HG03066 (cell line): ENCODE results near the gene MT1E.
A peak's percentile ranks its signal among the peaks of the same experiment; 100 is the strongest.
"Not testable (repeated sequence)": the region's sequence is repeated elsewhere in the genome, so short reads cannot be mapped to it uniquely, and the experiment has no call there.

Experiments used
- ATAC-seq: cut with Tn5 transposase; IDR thresholded peaks from one replicate; pipeline ENCODE4 v1.9.1; 2021; ENCODE audit warnings: low read depth; ENCODE audit not compliant: unreplicated experiment

MT1E gene

DNA sequence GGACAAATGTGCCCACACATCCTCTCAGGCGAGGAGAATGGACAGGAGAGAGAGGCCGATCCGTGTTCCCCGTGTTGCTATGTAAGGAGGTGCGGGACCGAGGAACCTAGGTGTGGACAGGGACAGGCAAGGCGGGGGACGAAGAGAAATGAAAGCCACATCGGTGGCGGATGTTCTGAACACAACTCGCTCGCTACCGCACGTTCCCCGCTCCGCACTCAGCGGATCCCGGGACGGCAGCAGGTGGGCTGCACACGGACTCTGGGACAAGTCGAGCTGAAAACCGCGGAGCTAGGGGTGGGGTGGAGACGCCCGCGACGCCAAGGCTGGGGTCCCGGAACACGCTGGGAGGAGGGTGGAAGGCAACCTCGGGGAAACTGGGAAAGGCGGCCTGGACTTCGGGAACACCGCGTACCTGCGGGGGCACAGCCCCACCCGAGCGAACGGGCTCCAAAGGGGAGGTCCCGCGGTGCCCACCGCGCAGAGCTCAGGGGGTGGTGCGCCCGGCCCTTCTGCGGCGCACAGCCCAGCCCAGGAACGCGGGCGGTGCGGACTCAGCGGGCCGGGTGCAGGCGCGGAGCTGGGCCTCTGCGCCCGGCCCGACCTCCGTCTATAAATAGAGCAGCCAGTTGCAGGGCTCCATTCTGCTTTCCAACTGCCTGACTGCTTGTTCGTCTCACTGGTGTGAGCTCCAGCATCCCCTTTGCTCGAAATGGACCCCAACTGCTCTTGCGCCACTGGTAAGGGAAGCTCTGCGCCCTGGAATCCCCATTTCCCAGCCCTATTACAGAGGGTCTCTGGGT lies at the start of gene MT1E:
Gene MT1E, plus strand, starts transcription at position 642 of the 803 bp plus-strand sequence. Its CDS starts 71 bp downstream, at position 713.
- no peak for ATAC-seq

- peak; percentile 89 for ATAC-seq
These were observed 48.8 kb upstream of the MT1E start for GRCh38 chr16:56576585-56577299.

GRCh38 chr16:56577300-56577625 lies 48.3 kb upstream of the MT1E start:
- ATAC-seq, result no peak

DNA sequence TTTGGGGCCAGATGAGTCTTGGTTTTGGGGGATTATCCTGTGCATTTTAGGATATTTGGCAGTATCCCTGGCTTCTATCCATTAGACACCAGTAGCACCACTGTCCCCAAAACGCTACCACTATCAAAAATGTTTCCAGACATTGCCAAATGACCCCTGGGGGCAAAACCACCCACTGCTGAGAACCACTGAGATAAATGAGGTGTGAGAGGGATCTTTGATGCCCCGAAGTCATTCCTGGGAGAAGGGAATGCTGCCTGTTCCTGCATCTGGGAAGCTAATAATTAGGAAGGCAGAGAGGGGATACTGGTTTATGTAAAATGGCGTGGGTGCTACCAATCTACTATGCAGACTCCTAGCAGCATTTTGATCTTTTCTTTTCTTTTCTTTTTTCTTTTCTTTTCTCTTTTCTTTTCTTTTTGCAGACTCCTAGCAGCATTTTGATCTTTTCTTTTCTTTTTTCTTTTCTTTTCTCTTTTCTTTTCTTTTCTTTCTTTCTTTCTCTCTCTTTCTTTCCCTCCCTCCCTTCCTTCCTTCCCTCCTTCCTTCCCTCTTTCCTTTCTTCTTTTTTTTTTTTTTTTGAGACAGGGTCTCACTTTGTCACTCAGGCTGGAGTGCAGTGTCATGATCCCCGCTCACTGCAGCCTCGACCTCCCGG lies 45.1 kb upstream of the MT1E start:
- ATAC-seq, result no peak

GRCh38 chr16:56582911-56583310 lies 42.7 kb upstream of the MT1E start:
- ATAC-seq, result not testable (repeated sequence)

DNA sequence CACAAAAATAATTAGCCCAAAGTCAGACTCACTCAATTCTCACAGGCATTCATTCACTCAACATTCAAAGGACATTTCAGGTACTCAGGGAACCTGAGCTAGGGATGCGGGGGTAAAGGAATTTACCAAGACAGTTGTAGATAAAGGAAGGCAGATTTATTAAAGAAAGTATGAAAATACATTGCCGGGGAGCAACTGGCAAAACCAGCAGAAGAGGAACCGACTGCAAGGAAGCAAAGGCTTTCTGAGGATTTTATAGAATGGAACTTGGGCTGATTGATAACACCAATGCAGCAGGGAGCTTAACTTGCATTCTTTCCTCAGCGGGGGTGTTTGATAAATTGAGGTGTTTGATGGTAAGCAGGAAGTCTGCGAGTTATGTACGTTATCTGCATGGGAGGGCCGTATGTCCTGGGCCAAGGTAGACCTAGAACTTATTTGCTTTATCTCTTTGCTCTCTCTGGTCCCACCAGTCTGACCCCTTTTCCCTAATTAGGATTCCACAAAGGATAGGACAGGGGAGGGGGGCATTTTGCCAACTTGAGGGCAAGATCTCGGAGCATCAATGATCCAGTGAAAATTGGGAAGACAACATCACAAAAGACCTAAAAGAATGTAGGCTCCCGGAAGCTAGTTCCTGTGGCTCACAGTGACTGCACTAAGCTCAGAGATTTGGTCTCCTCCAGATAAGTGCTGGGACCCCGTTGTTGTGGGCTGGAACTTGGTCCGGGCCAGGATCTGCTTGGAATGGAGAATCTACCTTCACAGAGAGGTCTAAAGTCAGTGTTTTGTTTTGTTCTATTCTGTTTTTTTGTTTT lies 42.0 kb upstream of the MT1E start:
- ATAC-seq, result no peak

DNA sequence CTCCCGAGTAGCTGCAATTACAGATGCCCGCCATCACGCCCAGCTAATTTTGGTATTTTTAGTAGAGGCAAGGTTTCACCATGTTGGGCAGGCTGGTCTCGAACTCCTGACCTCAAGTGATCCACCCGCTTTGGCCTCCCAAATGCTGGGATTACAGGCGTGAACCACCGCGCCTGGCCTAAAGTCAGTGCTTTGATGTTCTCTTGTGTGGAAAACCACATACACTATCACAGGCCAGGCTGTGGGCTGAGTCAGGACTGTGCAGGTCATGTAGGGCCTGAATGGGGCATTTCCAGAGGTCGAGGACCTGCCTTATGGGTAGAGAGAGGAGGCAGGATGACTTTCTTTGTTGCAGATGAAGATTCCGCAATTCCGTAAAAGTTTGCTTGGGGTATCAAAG lies 41.3 kb upstream of the MT1E start:
- no peak for ATAC-seq

DNA sequence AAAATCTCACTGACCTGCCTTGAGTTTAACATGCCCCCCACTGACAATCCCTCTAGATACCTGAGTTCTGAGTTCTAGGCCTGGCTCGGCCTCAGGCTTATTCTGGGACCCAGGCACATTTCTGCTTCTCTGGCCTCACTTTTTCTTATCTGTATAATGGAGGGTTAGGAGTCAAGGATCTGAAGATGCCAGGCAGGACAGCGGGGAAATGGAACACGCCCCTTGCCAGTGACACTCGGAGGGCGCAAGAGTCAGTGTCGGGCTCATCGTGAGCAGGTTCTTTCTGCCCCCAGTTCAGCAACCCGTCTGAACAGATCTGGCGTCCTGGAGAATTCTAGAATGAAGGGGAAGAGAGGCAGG lies 36.8 kb upstream of the MT1E start:
- no peak for ATAC-seq

DNA sequence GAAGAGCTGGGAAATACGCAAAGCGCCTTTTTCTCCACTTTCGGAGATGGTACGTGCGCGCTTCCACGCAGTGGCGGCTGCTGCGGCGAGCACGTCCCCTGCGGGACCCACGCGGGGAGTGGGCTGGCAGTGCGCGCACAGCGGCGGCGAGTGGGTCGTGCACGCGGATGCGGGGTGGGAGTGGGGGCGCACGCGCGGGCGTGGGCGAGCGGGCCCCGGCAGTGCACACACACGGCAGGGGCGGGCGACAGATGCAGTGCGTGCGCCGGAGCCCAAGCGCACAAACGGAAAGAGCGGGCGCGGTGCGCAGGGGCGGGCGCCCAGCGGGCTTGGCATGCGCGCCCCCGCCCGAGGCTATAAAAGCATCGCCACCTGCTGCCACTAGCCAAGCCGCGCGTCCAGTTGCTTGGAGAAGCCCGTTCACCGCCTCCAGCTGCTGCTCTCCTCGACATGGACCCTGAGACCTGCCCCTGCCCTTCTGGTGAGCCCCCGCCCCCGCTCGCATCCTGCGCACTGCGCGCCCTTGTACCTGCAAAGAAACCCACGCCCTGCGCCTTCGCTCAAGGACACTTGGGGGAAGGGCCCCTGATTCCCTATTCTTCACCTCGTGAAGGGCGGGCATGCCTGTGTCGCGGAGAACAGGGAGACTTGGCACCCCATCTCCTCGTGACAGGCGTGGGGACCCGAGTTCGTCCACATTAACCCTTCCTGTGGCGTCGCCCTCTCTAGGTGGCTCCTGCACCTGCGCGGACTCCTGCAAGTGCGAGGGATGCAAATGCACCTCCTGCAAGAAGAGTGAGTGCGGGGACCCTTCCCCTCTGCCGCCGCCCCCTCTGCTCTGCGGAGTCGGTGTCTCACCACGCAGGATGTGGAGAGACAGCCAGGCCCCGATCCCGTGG lies 36.2 kb upstream of the MT1E start, which contains the start of gene MT3:
Gene MT3, plus strand, starts transcription at position 388 of the 899 bp plus-strand sequence. Its CDS starts 63 bp downstream, at position 451.
- no peak for ATAC-seq

- no peak for ATAC-seq
These were observed 34.1 kb upstream of the MT1E start for GRCh38 chr16:56591377-56592060.

DNA sequence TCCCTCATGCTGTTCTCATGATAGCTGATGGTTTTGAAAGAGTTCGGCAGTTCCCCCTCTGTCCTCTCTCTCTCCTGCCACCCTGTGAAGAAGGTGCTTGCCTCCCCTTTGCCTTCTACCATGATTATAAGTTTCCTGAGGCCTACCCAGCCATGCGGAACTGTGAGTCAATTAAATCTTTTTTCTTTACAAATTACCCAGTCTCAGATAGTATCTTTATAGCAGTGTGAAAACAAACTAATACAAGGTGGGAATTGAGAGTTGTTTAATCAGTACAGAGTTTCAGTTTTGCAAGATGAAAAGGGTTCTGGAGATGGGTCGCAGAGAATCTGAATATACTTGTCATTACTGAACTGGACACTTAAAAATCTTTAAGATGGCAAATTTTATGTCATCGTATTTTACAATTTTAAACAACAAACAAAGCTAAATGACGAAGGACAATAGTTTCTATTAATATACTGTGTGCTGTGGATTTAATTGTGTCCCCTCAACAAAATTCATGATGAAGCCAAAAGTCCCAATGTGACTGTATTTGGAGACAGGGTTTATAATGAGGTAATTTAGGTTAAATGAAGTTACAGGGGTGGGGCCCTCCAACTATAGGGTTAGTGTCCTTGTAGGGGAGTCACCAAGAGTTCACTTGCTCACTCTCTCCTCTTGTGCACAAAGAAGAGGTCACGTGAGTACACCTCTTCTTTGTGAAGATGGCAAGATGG lies 31.8 kb upstream of the MT1E start:
- ATAC-seq, result no peak

- ATAC-seq, result no peak
These were observed 31.3 kb upstream of the MT1E start for GRCh38 chr16:56594292-56594619.

GRCh38 chr16:56600398-56600999 lies 25.1 kb upstream of the MT1E start:
- ATAC-seq, result no peak

DNA sequence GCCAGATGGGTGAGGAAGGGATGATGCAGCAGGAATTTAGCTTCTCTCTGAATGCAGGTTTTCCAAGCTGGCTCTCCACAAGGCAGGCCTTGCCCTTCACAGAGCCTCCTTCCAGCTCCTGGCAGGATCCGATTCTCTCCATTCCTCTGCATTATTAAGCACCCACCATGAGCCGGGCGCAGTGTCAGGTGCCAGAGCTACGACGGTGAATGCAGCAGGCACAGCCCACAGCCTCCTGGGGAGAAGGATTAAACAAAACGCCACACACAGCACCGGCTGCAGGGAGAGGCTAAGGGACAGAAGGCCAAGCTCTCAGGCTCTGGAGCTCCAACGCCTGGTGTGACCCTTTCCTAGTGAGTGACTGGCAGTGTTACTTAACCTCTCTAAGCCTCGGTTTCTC lies 24.3 kb upstream of the MT1E start:
- ATAC-seq, result no peak

GRCh38 chr16:56603589-56603988 lies 22.0 kb upstream of the MT1E start:
- ATAC-seq, result no peak

GRCh38 chr16:56604966-56605365 lies 20.6 kb upstream of the MT1E start:
- ATAC-seq, result no peak

- ATAC-seq, result no peak
These were observed 20.1 kb upstream of the MT1E start for GRCh38 chr16:56605475-56605874.

- no peak for ATAC-seq
These were observed 19.5 kb upstream of the MT1E start for GRCh38 chr16:56606071-56606475.
